SK-N-SH treated with all-trans-retinoic acid at 6 μM for 48 hours (cell line): ENCODE data around the gene POLR1B.
"Not testable (repeated sequence)": the region's sequence is repeated elsewhere in the genome, so short reads cannot be mapped to it uniquely, and the experiment has no call there.

Experiments used
- ATAC-seq: fragments of 200-7000 bp; cut with Tn5 transposase; 3 replicates; pipeline ENCODE4 v1.9.1; 2020; ENCODE audit warnings: mild to moderate bottlenecking, moderate library complexity
- BACH2 ChIP-seq: fragments of 250-450 bp; sonication (Bioruptor Pico); IDR thresholded peaks from 2 replicates; pipeline ENCODE4 v1.9.0; 2021; ENCODE audit warnings: mild to moderate bottlenecking, borderline replicate concordance
- CREB5 ChIP-seq: fragments of 250-450 bp; sonication (Bioruptor Pico); IDR thresholded peaks from 2 replicates; pipeline ENCODE4 v1.5.1; 2020; ENCODE audit warnings: low read depth, mild to moderate bottlenecking, moderate library complexity
- CSDC2 ChIP-seq: fragments of 250-450 bp; sonication (Bioruptor Pico); IDR thresholded peaks from 2 replicates; pipeline ENCODE4 v1.5.0; 2020; ENCODE audit warnings: mild to moderate bottlenecking, moderate library complexity
- CSRNP3 ChIP-seq: fragments of 250-450 bp; sonication (Bioruptor Pico); IDR thresholded peaks from 2 replicates; pipeline ENCODE4 v1.5.1; 2021; ENCODE audit warnings: mild to moderate bottlenecking, moderate library complexity
- ESRRG ChIP-seq: fragments of 250-450 bp; sonication (Bioruptor Pico); IDR thresholded peaks from 2 replicates; pipeline ENCODE4 v1.6.1; 2021; ENCODE audit warnings: mild to moderate bottlenecking
- GLIS3 ChIP-seq: fragments of 250-450 bp; sonication (Bioruptor Pico); IDR thresholded peaks from 2 replicates; pipeline ENCODE4 v1.5.0; 2020; ENCODE audit warnings: mild to moderate bottlenecking, moderate library complexity
- ISL1 ChIP-seq: fragments of 250-450 bp; sonication (Bioruptor Pico); IDR thresholded peaks from 2 replicates; pipeline ENCODE4 v2.1.2; 2022; ENCODE audit warnings: mild to moderate bottlenecking, moderate library complexity
- OSR1 ChIP-seq: fragments of 250-450 bp; sonication (Bioruptor Pico); IDR thresholded peaks from 2 replicates; pipeline ENCODE4 v1.8.0; 2022; ENCODE audit warnings: moderate library complexity, mild to moderate bottlenecking, inconsistent platforms
- PATZ1 ChIP-seq: fragments of 250-450 bp; sonication (Bioruptor Pico); IDR thresholded peaks from 2 replicates; pipeline ENCODE4 v1.8.0; 2020; ENCODE audit warnings: mild to moderate bottlenecking, moderate library complexity, borderline replicate concordance
- POU6F1 ChIP-seq: fragments of 250-450 bp; sonication (Bioruptor Pico); IDR thresholded peaks from 2 replicates; pipeline ENCODE4 v1.8.0; 2021; ENCODE audit warnings: low read depth, mild to moderate bottlenecking, moderate library complexity, borderline replicate concordance
- RARB ChIP-seq: fragments of 250-450 bp; sonication (Bioruptor Pico); IDR thresholded peaks from 2 replicates; pipeline ENCODE4 v1.8.0; 2021; ENCODE audit warnings: mild to moderate bottlenecking, moderate library complexity
- SNAI2 ChIP-seq: fragments of 250-450 bp; sonication (Bioruptor Pico); IDR thresholded peaks from 2 replicates; pipeline ENCODE4 v1.5.0; 2020; ENCODE audit warnings: mild to moderate bottlenecking, moderate library complexity
- TCF4 ChIP-seq: fragments of 250-450 bp; sonication (Bioruptor Pico); IDR thresholded peaks from 2 replicates; pipeline ENCODE4 v1.8.0; 2021; ENCODE audit warnings: mild to moderate bottlenecking, moderate library complexity, borderline replicate concordance
- TOX ChIP-seq: fragments of 250-450 bp; sonication (Bioruptor Pico); IDR thresholded peaks from 2 replicates; pipeline ENCODE4 v1.8.0; 2021; ENCODE audit warnings: mild to moderate bottlenecking, moderate library complexity, borderline replicate concordance
- TSHZ2 ChIP-seq: fragments of 250-450 bp; sonication (Bioruptor Pico); IDR thresholded peaks from 2 replicates; pipeline ENCODE4 v1.5.0; 2020; ENCODE audit warnings: mild to moderate bottlenecking, moderate library complexity
- ZC3H10 ChIP-seq: fragments of 250-450 bp; sonication (Bioruptor Pico); IDR thresholded peaks from 2 replicates; pipeline ENCODE4 v1.5.1; 2021; ENCODE audit warnings: mild to moderate bottlenecking, moderate library complexity
- ZFP3 ChIP-seq: fragments of 250-450 bp; sonication (Bioruptor Pico); IDR thresholded peaks from 2 replicates; pipeline ENCODE4 v1.5.0; 2020; ENCODE audit warnings: mild to moderate bottlenecking, moderate library complexity
- ZFP30 ChIP-seq: fragments of 450-650 bp; formaldehyde crosslinking; IDR thresholded peaks from 2 replicates; pipeline ENCODE4 v1.5.0; 2022; ENCODE audit warnings: mild to moderate bottlenecking, moderate library complexity
- ZNF565 ChIP-seq: fragments of 450-650 bp; formaldehyde crosslinking; conservative IDR thresholded peaks from 2 replicates; pipeline ENCODE4 v1.5.0; 2020; ENCODE audit warnings: low read depth, mild to moderate bottlenecking, moderate library complexity
- ZNF8 ChIP-seq: fragments of 450-650 bp; formaldehyde crosslinking; IDR thresholded peaks from 2 replicates; pipeline ENCODE4 v1.5.0; 2020; ENCODE audit warnings: mild to moderate bottlenecking, moderate library complexity

POLR1B gene

GRCh38 chr2:112494828-112495227 lies 47.4 kb upstream of the POLR1B start (continued):
- TF ChIP-seq OSR1 (CRISPR knock-in tag), result no peak
- TF ChIP-seq TCF4 (CRISPR knock-in tag), result peak; percentile 95
- TF ChIP-seq PATZ1 (CRISPR knock-in tag), result peak; percentile 78; the same call in 1 of the 2 replicates
- peak; percentile 99 for TF ChIP-seq ISL1 (CRISPR knock-in tag)
- TF ChIP-seq ZFP30 (CRISPR knock-in tag), result no peak
- peak; percentile 84; the same call in 1 of the 2 replicates for TF ChIP-seq POU6F1
- TF ChIP-seq CREB5 (CRISPR knock-in tag), result peak; percentile 93
- 0 out of 2 replicates have a peak, but pooled peaks have one; percentile 26 for TF ChIP-seq GLIS3 (CRISPR knock-in tag)
- TF ChIP-seq TOX (CRISPR knock-in tag), result no peak
- TF ChIP-seq, all 23 proteins: peak for 11

GRCh38 chr2:112495878-112496277 lies 46.4 kb upstream of the POLR1B start:
- ATAC-seq, result not testable (repeated sequence)

GRCh38 chr2:112500850-112501484 lies 41.3 kb upstream of the POLR1B start:
- ATAC-seq, result peak; percentile 92

- not testable (repeated sequence) for ATAC-seq
These were observed 32.8 kb upstream of the POLR1B start for GRCh38 chr2:112509239-112509998.

GRCh38 chr2:112516801-112517200 lies 25.5 kb upstream of the POLR1B start:
- TF ChIP-seq ZFP30 (CRISPR knock-in tag) (no peak), OSR1 (CRISPR knock-in tag) (no peak), BACH2 (CRISPR knock-in tag) (no peak), SNAI2 (CRISPR knock-in tag) (no peak), CSRNP3 (CRISPR knock-in tag) (no peak), ZFP3 (CRISPR knock-in tag) (no peak)
- no peak for ATAC-seq

- ATAC-seq, result no peak
- TF ChIP-seq ESRRG (CRISPR knock-in tag), result no peak
- TF ChIP-seq POU6F1, result no peak
- TF ChIP-seq TOX (CRISPR knock-in tag), result no peak
- no peak for TF ChIP-seq CSDC2 (CRISPR knock-in tag)
- no peak for TF ChIP-seq RARB (CRISPR knock-in tag)
- TF ChIP-seq ZNF8 (CRISPR knock-in tag), result no peak
- no peak for TF ChIP-seq ZFP3 (CRISPR knock-in tag)
- no peak for TF ChIP-seq TSHZ2
- TF ChIP-seq ZNF565 (CRISPR knock-in tag), result no peak
- TF ChIP-seq OSR1 (CRISPR knock-in tag), result no peak
- no peak for TF ChIP-seq ZC3H10
These were observed 23.5 kb upstream of the POLR1B start for GRCh38 chr2:112518807-112519206.
